ENCODE data around the gene TENM4. TPM values are rescaled to one million over a fixed set of nuclear protein-coding genes. Genes with fewer than 3 reads are reported as not detected.

The TENM4 gene
- polyA plus RNA-seq, 1 of the 3 experiments (the other 2 are of a cell fraction): 16.7 TPM

- Histone ChIP-seq H3K36me3 (replicated peaks in 1 of 2; ENCODE audit: control insufficient read depth in 1 of 2, insufficient read depth in 2 of 2, low read length in 1 of 2) (peaks cover 11 to 50% of the 10 kb centered on the region in 2 experiments), H3K9me2 (no peaks in the 10 kb centered on the region), H3K4me1 (ENCODE audit: control insufficient read depth in 1 of 2, insufficient read depth in 2 of 2, low read depth in 1 of 2, low read length in 1 of 2) (peaks cover 0 to 12% of the 10 kb centered on the region in 2 experiments; a peak in 2 of 4 replicates), H3K9me3 (no peaks in the 10 kb centered on the region), H2AFZ (ENCODE audit: low read depth) (no peak overlapping the region), H3K4me2 (no peak overlapping the region), H3K27me3 (ENCODE audit: insufficient read depth) (no peaks in the 10 kb centered on the region), H4K20me1 (ENCODE audit: insufficient read depth) (no peaks in the 10 kb centered on the region), H3K9ac (no peak overlapping the region), H3F3A (replicated peaks; ENCODE audit: insufficient read depth) (no peaks in the 10 kb centered on the region), H3K4me3 (ENCODE audit: low read depth in 2 of 2, low read length in 1 of 2) (no peak overlapping the region), H3K27ac (ENCODE audit: low read depth in 2 of 2, low read length in 1 of 2) (no peak overlapping the region), H3K79me2 (ENCODE audit: insufficient read depth) (no peaks in the 10 kb centered on the region)
- POLR2A ChIA-PET: no interaction called here
- 80% methylated on average over 5 of the region's 5 CpGs for WGBS (ENCODE audit: low lambda C conversion rate)
- CTCF ChIA-PET: interaction anchor here (1.4 kb wide), 1 partner anchor 23 kb away, joined by 3 read pairs; no protein-coding TSS in a partner anchor
- DNase-seq: no peak
- no peak for TF ChIP-seq POLR2AphosphoS5 (IDR thresholded peaks at IDR 0.05; ENCODE audit: low read depth, low read length)
- TF ChIP-seq TCF12 (IDR thresholded peaks at IDR 0.05): no peak
- no peak for TF ChIP-seq USF2 (IDR thresholded peaks at IDR 0.05; ENCODE audit: borderline replicate concordance, low read depth, low read length)
- TF ChIP-seq NFIC (IDR thresholded peaks at IDR 0.05; ENCODE audit: borderline replicate concordance): no peak
- no peak for TF ChIP-seq GATA2 (CRISPR knock-in tag; IDR thresholded peaks at IDR 0.05)
- TF ChIP-seq CHD2 (IDR thresholded peaks at IDR 0.05; ENCODE audit: low read length, partially characterized antibody): no peak
- no peak for TF ChIP-seq RCOR1 (IDR thresholded peaks at IDR 0.05; ENCODE audit: low read length)
- no peak for TF ChIP-seq CTCF (IDR thresholded peaks at IDR 0.05)
- no peak for TF ChIP-seq JUND (IDR thresholded peaks at IDR 0.05)
- no peak for TF ChIP-seq REST (IDR thresholded peaks at IDR 0.05; ENCODE audit: low read depth, low read length)
- TF ChIP-seq ZBTB33 (IDR thresholded peaks at IDR 0.05; ENCODE audit: borderline replicate concordance, low read depth): no peak
- no peak for TF ChIP-seq MAX (IDR thresholded peaks at IDR 0.05; ENCODE audit: low read depth)
Measured at GRCh38 chr11:78768971-78769370, 671.9 kb downstream of the TENM4 start.

Data from SK-N-SH (cell line).